Endodermal cell (in vitro differentiated cells): ENCODE measurements around the gene PIM3. TPM values are rescaled to one million over a fixed set of nuclear protein-coding genes. Genes with fewer than 3 reads are reported as not detected.
A peak's percentile ranks its signal among the peaks of the same experiment; 100 is the strongest.

Source experiments
- DNase-seq: peaks from one replicate; pipeline ENCODE4 v3.0.0-alpha.2; 2017
- H3K27ac ChIP-seq: 2 replicates; pipeline ENCODE4 v1.5.1; 2013; ENCODE audit warnings: mild to moderate bottlenecking, low read depth, low read length, moderate library complexity
- H3K27me3 ChIP-seq: 2 replicates; pipeline ENCODE4 v1.6.1; 2013; ENCODE audit warnings: mild to moderate bottlenecking, low read length, moderate library complexity; ENCODE audit not compliant: insufficient read depth, control insufficient read depth, poor library complexity, severe bottlenecking
- H3K36me3 ChIP-seq: 2 replicates; pipeline ENCODE4 v1.7.0; 2013; ENCODE audit warnings: mild to moderate bottlenecking, low read length, moderate library complexity; ENCODE audit not compliant: control insufficient read depth, insufficient read depth
- H3K4me1 ChIP-seq: one replicate; pipeline ENCODE4 v1.7.0; 2013; ENCODE audit warnings: low read length; ENCODE audit not compliant: control insufficient read depth, insufficient read depth
- H3K4me3 ChIP-seq: 2 replicates; pipeline ENCODE4 v1.5.1; 2013; ENCODE audit warnings: mild to moderate bottlenecking, low read length, moderate library complexity
- H3K9ac ChIP-seq: 2 replicates; pipeline ENCODE4 v1.6.1; 2013; ENCODE audit warnings: mild to moderate bottlenecking, low read length, moderate library complexity; ENCODE audit not compliant: poor library complexity, severe bottlenecking; ENCODE audit errors: extremely low read depth
- H3K9me3 ChIP-seq: 2 replicates; pipeline ENCODE4 v1.6.1; 2013; ENCODE audit warnings: mild to moderate bottlenecking, low read length, moderate library complexity; ENCODE audit not compliant: control insufficient read depth
- H3K27ac Mint-ChIP-seq: 2 replicates; pipeline ENCODE4 v1.8.0; 2020; ENCODE audit warnings: mixed read lengths
- H3K27me3 Mint-ChIP-seq: 2 replicates; pipeline ENCODE4 v1.8.0; 2021; ENCODE audit warnings: mild to moderate bottlenecking, mixed read lengths; ENCODE audit not compliant: insufficient read depth
- H3K36me3 Mint-ChIP-seq: 2 replicates; pipeline ENCODE4 v1.8.0; 2020; ENCODE audit warnings: low read depth, mixed read lengths
- H3K4me1 Mint-ChIP-seq: 2 replicates; pipeline ENCODE4 v1.8.0; 2020; ENCODE audit warnings: mixed read lengths
- H3K4me3 Mint-ChIP-seq: 2 replicates; pipeline ENCODE4 v1.8.0; 2020; ENCODE audit warnings: mild to moderate bottlenecking, moderate library complexity, mixed read lengths
- H3K9me3 Mint-ChIP-seq: 2 replicates; pipeline ENCODE4 v1.8.0; 2020; ENCODE audit warnings: mild to moderate bottlenecking, mixed read lengths
- WGBS, 2 experiments: methylation state at CpG; one replicate each; pipeline versions ENCODE4 v1.1.5 to v1.1.7; 2013; ENCODE audit warnings: missing lambda C conversion rate in 2 of 2, mixed read lengths in 1 of 2; ENCODE audit not compliant: insufficient coverage in 1 of 2, insufficient read length in 1 of 2; 5-methylcytosine and 5-hydroxymethylcytosine counted together
- total RNA-seq, 2 donors: library from RNA; stranded (reverse); fragmentation: NEBNext Ultra II Directional in 1 of 2; extraction: Animal tissue kit (Norgen Biotek cat#: 25700) in 1 of 2; gene quantifications; 2 replicates in 1 of 2; 3 replicates in 1 of 2; pipeline ENCODE4 v1.2.1, GENCODE V29; 2021
- TF ChIP-seq, protein P1 (sequence below): fragments of 200-600 bp; sonication (generic); conservative IDR thresholded peaks from 2 replicates; pipeline ENCODE4 v1.5.0; 2021; ENCODE audit warnings: antibody characterized with exemption, mild to moderate bottlenecking

PIM3 gene
- total RNA-seq, 2 donors from 2014 or later: 31.5 to 36.6 TPM

DNA sequence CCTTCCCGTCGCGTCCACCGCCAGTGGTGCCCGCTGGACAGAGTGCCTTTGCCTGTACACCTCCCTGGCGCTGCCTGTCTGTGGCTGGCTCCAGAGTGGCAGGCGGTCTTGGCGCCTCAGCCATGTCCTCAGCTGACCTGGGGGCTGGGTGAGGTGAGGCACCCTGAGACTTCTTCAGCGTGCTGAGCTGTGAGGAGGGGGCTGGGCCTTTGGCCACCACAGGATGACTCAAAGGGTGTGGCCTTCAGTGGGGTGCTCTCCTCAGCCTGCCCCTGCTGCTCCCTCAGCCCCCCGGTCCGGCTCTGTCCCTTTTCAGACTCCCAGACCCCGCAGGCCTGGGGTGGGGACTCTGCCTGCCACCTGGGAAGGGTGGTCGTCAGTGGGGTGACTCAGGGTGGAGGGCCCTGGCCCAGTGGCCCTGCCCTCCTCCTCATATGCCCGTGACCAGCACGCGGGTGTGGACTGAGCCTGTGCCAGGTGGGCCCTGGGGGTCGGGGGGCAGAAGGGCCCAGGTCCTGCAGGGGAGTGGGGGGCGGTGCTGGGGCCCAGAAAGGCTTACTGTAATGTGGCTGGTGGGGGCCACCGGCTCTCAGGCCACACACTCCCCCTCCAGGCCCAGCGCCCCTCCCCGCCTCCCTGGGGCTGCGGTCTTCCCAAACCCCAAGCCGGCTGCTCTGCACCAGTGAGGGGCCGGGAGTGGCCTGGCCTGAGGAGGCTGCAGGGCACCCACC is 26.2 kb upstream of the PIM3 start:
- Histone ChIP-seq H3K36me3 (no peaks in the 10 kb centered on the region), H3K27me3 (peaks cover 15% of the 10 kb centered on the region)
- no peak for DNase-seq

DNA sequence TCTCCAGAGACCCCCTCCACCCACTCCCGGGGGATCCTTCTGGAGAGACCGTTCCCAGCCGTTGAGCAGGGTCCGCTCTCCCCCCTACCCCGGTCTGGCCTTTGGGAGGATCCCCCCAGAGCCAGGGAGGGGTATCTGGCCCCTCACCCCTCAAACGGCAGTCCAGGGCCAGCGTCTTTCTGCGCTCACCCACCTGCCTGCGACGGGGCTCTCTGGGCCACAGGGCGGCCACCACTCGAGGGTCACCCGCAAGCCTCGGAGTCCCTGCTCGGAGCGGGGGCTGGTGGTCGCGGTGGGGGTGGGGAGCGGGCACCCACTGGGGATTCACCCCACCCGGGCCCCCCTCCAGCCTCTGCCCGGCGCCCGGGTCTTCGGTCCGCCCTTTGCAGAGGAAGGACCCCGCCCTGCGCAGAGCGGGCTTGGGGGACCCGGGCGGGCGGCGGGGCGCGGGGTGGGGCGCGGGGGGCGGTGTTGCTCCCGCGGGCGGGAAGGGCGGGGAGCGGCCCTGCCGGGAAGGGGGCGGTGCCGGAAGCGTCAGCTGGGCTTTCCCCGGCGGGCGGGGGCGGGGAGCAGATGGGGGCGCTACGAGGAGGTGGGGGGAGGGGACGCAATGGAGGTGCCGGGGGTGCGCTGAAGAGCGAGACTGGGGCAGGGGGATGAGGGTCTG is 25.5 kb upstream of the PIM3 start:
- Histone ChIP-seq H3K27ac (no peak overlapping the region), H3K36me3 (no peaks in the 10 kb centered on the region), H3K4me3 (no peak overlapping the region), H3K9ac (no peak overlapping the region), H3K9me3 (no peaks in the 10 kb centered on the region), H3K27me3 (peaks cover 11% of the 10 kb centered on the region), H3K4me1 (no peaks in the 10 kb centered on the region)
- Mint-ChIP-seq H3K4me3 (peak overlapping the region; percentile 22), H3K27me3 (peaks cover 13% of the 10 kb centered on the region), H3K4me1 (no peaks in the 10 kb centered on the region), H3K9me3 (peaks cover 2% of the 10 kb centered on the region), H3K36me3 (no peaks in the 10 kb centered on the region), H3K27ac (no peak overlapping the region)
- DNase-seq: peak; percentile 80
- WGBS, 2 experiments: 29 to 46% methylated on average over 4 to 39 of the region's 56 CpGs
- TF ChIP-seq, protein P1, sequence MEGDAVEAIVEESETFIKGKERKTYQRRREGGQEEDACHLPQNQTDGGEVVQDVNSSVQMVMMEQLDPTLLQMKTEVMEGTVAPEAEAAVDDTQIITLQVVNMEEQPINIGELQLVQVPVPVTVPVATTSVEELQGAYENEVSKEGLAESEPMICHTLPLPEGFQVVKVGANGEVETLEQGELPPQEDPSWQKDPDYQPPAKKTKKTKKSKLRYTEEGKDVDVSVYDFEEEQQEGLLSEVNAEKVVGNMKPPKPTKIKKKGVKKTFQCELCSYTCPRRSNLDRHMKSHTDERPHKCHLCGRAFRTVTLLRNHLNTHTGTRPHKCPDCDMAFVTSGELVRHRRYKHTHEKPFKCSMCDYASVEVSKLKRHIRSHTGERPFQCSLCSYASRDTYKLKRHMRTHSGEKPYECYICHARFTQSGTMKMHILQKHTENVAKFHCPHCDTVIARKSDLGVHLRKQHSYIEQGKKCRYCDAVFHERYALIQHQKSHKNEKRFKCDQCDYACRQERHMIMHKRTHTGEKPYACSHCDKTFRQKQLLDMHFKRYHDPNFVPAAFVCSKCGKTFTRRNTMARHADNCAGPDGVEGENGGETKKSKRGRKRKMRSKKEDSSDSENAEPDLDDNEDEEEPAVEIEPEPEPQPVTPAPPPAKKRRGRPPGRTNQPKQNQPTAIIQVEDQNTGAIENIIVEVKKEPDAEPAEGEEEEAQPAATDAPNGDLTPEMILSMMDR: no peak

More for the DNA sequence above, 26.2 kb upstream of the PIM3 start:
- no peaks in the 10 kb centered on the region for H3K36me3 Mint-ChIP-seq
- H3K9me3 Mint-ChIP-seq: peaks cover under 1% of the 10 kb centered on the region
- no peaks in the 10 kb centered on the region for H3K4me1 Mint-ChIP-seq
- Histone ChIP-seq H3K27ac (no peak overlapping the region), H3K9me3 (no peaks in the 10 kb centered on the region), H3K9ac (no peak overlapping the region), H3K4me3 (no peak overlapping the region), H3K4me1 (no peaks in the 10 kb centered on the region)
- peak overlapping the region; percentile 22 for H3K4me3 Mint-ChIP-seq
- TF ChIP-seq, protein P1: no peak
- 82 to 96% methylated on average over 8 to 23 of the region's 24 CpGs for WGBS, 2 experiments
- peaks cover 17% of the 10 kb centered on the region for H3K27me3 Mint-ChIP-seq
- no peak overlapping the region for H3K27ac Mint-ChIP-seq

DNA sequence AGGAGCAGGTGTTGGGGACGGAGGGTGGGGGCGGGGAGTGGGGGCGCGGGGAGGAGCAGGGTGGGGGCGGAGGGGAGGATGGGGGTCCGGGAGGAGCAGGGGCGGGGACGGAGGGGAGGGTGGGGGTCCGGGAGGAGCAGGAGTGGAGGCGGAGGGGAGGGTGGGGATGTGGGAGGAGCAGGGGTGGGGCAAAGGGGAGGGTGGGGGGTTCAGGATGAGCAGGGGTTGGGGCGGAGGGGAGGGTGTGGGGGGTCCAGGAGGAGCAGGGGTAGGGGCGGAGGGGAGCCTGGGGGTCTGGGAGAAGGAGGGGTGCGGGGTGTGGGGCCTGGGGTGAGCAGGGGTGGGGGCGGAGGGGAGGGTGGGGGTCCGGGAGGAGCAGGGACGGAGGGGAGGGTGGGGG is 25.0 kb upstream of the PIM3 start:
- no peaks in the 10 kb centered on the region for H3K36me3 Mint-ChIP-seq
- Histone ChIP-seq H3K27me3 (peaks cover 6% of the 10 kb centered on the region), H3K4me1 (no peaks in the 10 kb centered on the region), H3K36me3 (no peaks in the 10 kb centered on the region), H3K9me3 (no peaks in the 10 kb centered on the region), H3K27ac (no peak overlapping the region), H3K9ac (no peak overlapping the region), H3K4me3 (no peak overlapping the region)
- no peak overlapping the region for H3K27ac Mint-ChIP-seq
- no peaks in the 10 kb centered on the region for H3K4me1 Mint-ChIP-seq
- no peak for DNase-seq
- peak overlapping the region; percentile 37 for H3K4me3 Mint-ChIP-seq
- peaks cover 8% of the 10 kb centered on the region for H3K27me3 Mint-ChIP-seq
- H3K9me3 Mint-ChIP-seq: peaks cover 2% of the 10 kb centered on the region
- TF ChIP-seq, protein P1: no peak
- no CpG with 5 or more reads among the region's 16 CpGs for WGBS, 2 experiments
